Naive thymus-derived CD8-positive, alpha-beta T cell (primary cell): ENCODE data around the gene PASD1. TPM values are rescaled to one million over a fixed set of nuclear protein-coding genes. Genes with fewer than 3 reads are reported as not detected.
A peak's percentile ranks its signal among the peaks of the same experiment; 100 is the strongest.

ENCODE experiments used
- ATAC-seq, 2 donors: fragments of 150-1000 bp; cut with Tn5 transposase in 1 of 2; sonication (Bioruptor Pico), chemical (Tn5 transposase) in 1 of 2; 1 replicate in 1 of 2; 2 replicates in 1 of 2; pipeline ENCODE4 v1.10.0; 2021; ENCODE audit warnings: mild to moderate bottlenecking in 2 of 2, moderate library complexity in 2 of 2
- POLR2A ChIA-PET: fragments of 350-600 bp; sonication (Branson Sonifier 250); formaldehyde crosslinking; loops from one replicate; lab custom pipeline; 2021; ENCODE audit warnings: antibody characterized with exemption; lab: Charles Lee
- DNase-seq, 10 donors: peaks; one replicate each; pipeline versions ENCODE4 v3.0.0 to v3.0.0-alpha.2; 2020 to 2022
- H3K27ac Mint-ChIP-seq, 10 donors: one replicate each; pipeline ENCODE4 v1.8.0; 2020 to 2022; ENCODE audit warnings: mild to moderate bottlenecking in 10 of 10, mixed read lengths in 10 of 10, moderate library complexity in 4 of 10, inconsistent platforms in 1 of 10
- H3K27me3 Mint-ChIP-seq, 5 donors: one replicate each; pipeline ENCODE4 v1.8.0; 2021 to 2022; ENCODE audit warnings: mixed read lengths in 5 of 5
- H3K36me3 Mint-ChIP-seq, 3 donors: one replicate each; pipeline ENCODE4 v1.8.0; 2020 to 2022; ENCODE audit warnings: mixed read lengths in 3 of 3, mild to moderate bottlenecking in 2 of 3, inconsistent platforms in 1 of 3
- H3K4me1 Mint-ChIP-seq, 4 donors: one replicate each; pipeline ENCODE4 v1.8.0; 2021 to 2022; ENCODE audit warnings: mixed read lengths in 4 of 4
- H3K4me3 Mint-ChIP-seq, 10 donors: one replicate each; pipeline ENCODE4 v1.8.0; 2020 to 2022; ENCODE audit warnings: mild to moderate bottlenecking in 10 of 10, mixed read lengths in 10 of 10, moderate library complexity in 6 of 10, inconsistent platforms in 1 of 10
- H3K9me3 Mint-ChIP-seq, 9 donors: one replicate each; pipeline ENCODE4 v1.8.0; 2020 to 2022; ENCODE audit warnings: mixed read lengths in 9 of 9, mild to moderate bottlenecking in 3 of 9, inconsistent platforms in 1 of 9, moderate library complexity in 1 of 9
- polyA plus RNA-seq, 3 donors: library from polyadenylated mRNA; unstranded; fragments of 300-500 nt; fragmentation: Illumina TruSeq; gene quantifications; one replicate each; pipeline ENCODE4 v1.2.3, GENCODE V29; 2021
- total RNA-seq, 8 experiments: library from RNA in 2 of 8; stranded (reverse) in 2 of 8; gene quantifications; one replicate each; pipeline ENCODE4 v1.2.3 and lab custom pipeline; 2021 to 2026

Gene PASD1
- total and polyA plus RNA-seq, 5 experiments from 2014 or later, result not detected

GRCh38 chrX:151711787-151712186 is 148.3 kb downstream of the PASD1 start:
- no peak overlapping the region for H3K4me3 Mint-ChIP-seq
- POLR2A ChIA-PET, result no interaction called here
- no peaks in the 10 kb centered on the region for H3K36me3 Mint-ChIP-seq
- H3K27ac Mint-ChIP-seq, result no peak overlapping the region
- no peaks in the 10 kb centered on the region for H3K9me3 Mint-ChIP-seq
- peaks cover 0 to 10% (median under 1%) of the 10 kb centered on the region in 5 donors for H3K27me3 Mint-ChIP-seq
- H3K4me1 Mint-ChIP-seq, result no peaks in the 10 kb centered on the region
- DNase-seq (no peak), ATAC-seq (no peak)

GRCh38 chrX:151712253-151712652 is 148.8 kb downstream of the PASD1 start:
- DNase-seq, result no peak

GRCh38 chrX:151713849-151714248 is 150.4 kb downstream of the PASD1 start:
- POLR2A ChIA-PET, result no interaction called here
- DNase-seq, result no peak

More at GRCh38 chrX:151712253-151712652, 148.8 kb downstream of the PASD1 start:
- Mint-ChIP-seq H3K27ac (no peak overlapping the region), H3K36me3 (no peaks in the 10 kb centered on the region), H3K4me3 (no peak overlapping the region), H3K9me3 (no peaks in the 10 kb centered on the region), H3K27me3 (peaks cover 0 to 12% (median 5%) of the 10 kb centered on the region in 5 donors), H3K4me1 (no peaks in the 10 kb centered on the region)
- POLR2A ChIA-PET, result no interaction called here
- no peak for ATAC-seq

GRCh38 chrX:151714362-151714761 is 150.9 kb downstream of the PASD1 start:
- H3K27me3 Mint-ChIP-seq, result peaks cover 0 to 13% (median 8%) of the 10 kb centered on the region in 5 donors
- no peaks in the 10 kb centered on the region for H3K4me1 Mint-ChIP-seq
- no peaks in the 10 kb centered on the region for H3K9me3 Mint-ChIP-seq
- ATAC-seq (no peak), DNase-seq (no peak)
- no peak overlapping the region for H3K27ac Mint-ChIP-seq
- no peaks in the 10 kb centered on the region for H3K36me3 Mint-ChIP-seq
- POLR2A ChIA-PET, result no interaction called here
- no peak overlapping the region for H3K4me3 Mint-ChIP-seq

More at GRCh38 chrX:151713849-151714248, 150.4 kb downstream of the PASD1 start:
- Mint-ChIP-seq H3K36me3 (no peaks in the 10 kb centered on the region), H3K9me3 (no peaks in the 10 kb centered on the region), H3K4me1 (no peaks in the 10 kb centered on the region), H3K27me3 (peaks cover 0 to 13% (median 8%) of the 10 kb centered on the region in 5 donors), H3K27ac (no peak overlapping the region), H3K4me3 (no peak overlapping the region)
- ATAC-seq, result no peak

- H3K36me3 Mint-ChIP-seq, result no peaks in the 10 kb centered on the region
Observed at GRCh38 chrX:151715752-151716151, 152.3 kb downstream of the PASD1 start, which contains the start of gene FATE1. Gene FATE1 (plus strand): TSS chrX:151716035. CDS start chrX:151716120, 85 bp downstream.

GRCh38 chrX:151722241-151722846 is 158.9 kb downstream of the PASD1 start:
- Mint-ChIP-seq H3K36me3 (no peaks in the 10 kb centered on the region), H3K4me1 (no peaks in the 10 kb centered on the region), H3K4me3 (no peak overlapping the region), H3K27ac (no peak overlapping the region), H3K9me3 (no peaks in the 10 kb centered on the region), H3K27me3 (peaks cover 0 to 6% (median 3%) of the 10 kb centered on the region in 5 donors)
- DNase-seq, result no peak
- no peak for ATAC-seq
- POLR2A ChIA-PET, result no interaction called here

More at GRCh38 chrX:151715752-151716151, 152.3 kb downstream of the PASD1 start, which contains the start of gene FATE1:
- DNase-seq (no peak), ATAC-seq (no peak)
- POLR2A ChIA-PET, result no interaction called here
- Mint-ChIP-seq H3K27ac (no peak within 1 kb of the TSS), H3K27me3 (peaks cover 0 to 13% (median 8%) of the 10 kb centered on the region in 5 donors), H3K4me3 (no peak within 1 kb of the TSS), H3K9me3 (no peaks in the 10 kb centered on the region), H3K4me1 (no peaks in the 10 kb centered on the region)

GRCh38 chrX:151723156-151723760 is 159.8 kb downstream of the PASD1 start:
- ATAC-seq (no peak), DNase-seq (no peak)
- Mint-ChIP-seq H3K9me3 (no peaks in the 10 kb centered on the region), H3K4me3 (no peak overlapping the region), H3K4me1 (no peaks in the 10 kb centered on the region), H3K36me3 (no peaks in the 10 kb centered on the region), H3K27me3 (peaks cover 0 to 4% (median 0%) of the 10 kb centered on the region in 5 donors), H3K27ac (no peak overlapping the region)
- POLR2A ChIA-PET, result no interaction called here

GRCh38 chrX:151724563-151725337 is 161.3 kb downstream of the PASD1 start:
- H3K4me1 Mint-ChIP-seq, result no peaks in the 10 kb centered on the region
- no peak overlapping the region for H3K27ac Mint-ChIP-seq
- no peak for DNase-seq
- no peaks in the 10 kb centered on the region for H3K36me3 Mint-ChIP-seq
- H3K9me3 Mint-ChIP-seq, result no peaks in the 10 kb centered on the region
- peaks cover 0 to 9% (median 0%) of the 10 kb centered on the region in 5 donors for H3K27me3 Mint-ChIP-seq
- H3K4me3 Mint-ChIP-seq, result no peak overlapping the region
- POLR2A ChIA-PET, result no interaction called here
- ATAC-seq, result no peak

GRCh38 chrX:151725338-151725614 is 161.8 kb downstream of the PASD1 start:
- POLR2A ChIA-PET, result no interaction called here
- Mint-ChIP-seq H3K9me3 (no peaks in the 10 kb centered on the region), H3K36me3 (no peaks in the 10 kb centered on the region), H3K4me3 (no peak overlapping the region), H3K27ac (peak overlapping the region in 1 of 10 donors; percentile 60), H3K27me3 (peaks cover 0 to 9% (median 0%) of the 10 kb centered on the region in 5 donors), H3K4me1 (no peaks in the 10 kb centered on the region)
- ATAC-seq, result no peak
- DNase-seq, result no peak

Other genes starting within 250 kb of the PASD1 start
- gene VMA21, start 166.5 kb upstream of the PASD1 start, total RNA-seq, result 10 to 100 TPM; 30.4 to 32.2 TPM
- 10 to 100 TPM; 32.4 to 37.0 (median 36.6) TPM for gene VMA21, start 166.5 kb upstream of the PASD1 start, polyA plus RNA-seq
- gene PRRG3, start 131.8 kb downstream of the PASD1 start, total RNA-seq, result not detected
- gene PRRG3, start 131.8 kb downstream of the PASD1 start, polyA plus RNA-seq, result not detected
- not detected for gene FATE1, start 152.4 kb downstream of the PASD1 start, total RNA-seq
- not detected for gene FATE1, start 152.4 kb downstream of the PASD1 start, polyA plus RNA-seq
- not detected for gene CNGA2, start 171.1 kb downstream of the PASD1 start, total RNA-seq
- not detected for gene CNGA2, start 171.1 kb downstream of the PASD1 start, polyA plus RNA-seq